B cell (primary cell): ENCODE measurements around the gene BCAP29. TPM values are rescaled to one million over a fixed set of nuclear protein-coding genes. Genes with fewer than 3 reads are reported as not detected.

ENCODE experiments used
- ATAC-seq: fragments of 200-7000 bp; cut with Tn5 transposase; one replicate; pipeline ENCODE4 v1.10.0; 2021; ENCODE audit warnings: low read depth, mild to moderate bottlenecking, moderate number of reproducible peaks, moderate library complexity
- CTCF ChIA-PET: fragments of 350-600 bp; sonication (Branson Sonifier 250); formaldehyde crosslinking; loops from one replicate; lab custom pipeline; 2021; ENCODE audit warnings: antibody characterized with exemption, inconsistent platforms; lab: Charles Lee
- POLR2A ChIA-PET: fragments of 350-600 bp; sonication (Branson Sonifier 250); formaldehyde crosslinking; loops from one replicate; lab custom pipeline; 2021; ENCODE audit warnings: antibody characterized with exemption; lab: Charles Lee
- DNase-seq: peaks from one replicate; pipeline ENCODE4 v3.0.0; 2013
- H2AFZ ChIP-seq: 2 replicates; pipeline ENCODE4 v1.6.1; 2012; ENCODE audit warnings: mild to moderate bottlenecking, low read depth, low read length; ENCODE audit not compliant: insufficient read depth, poor library complexity, severe bottlenecking
- H3K27ac ChIP-seq, 2 donors: 1 replicate in 1 of 2; 2 replicates in 1 of 2; pipeline ENCODE4 v1.5.1; 2012 to 2013; ENCODE audit warnings: low read length in 2 of 2, mild to moderate bottlenecking in 2 of 2, moderate library complexity in 1 of 2
- H3K27me3 ChIP-seq, 4 experiments: fragments of 200-600 bp in 1 of 4; sonication (generic) in 1 of 4; replicated peaks in 1 of 4; 1 replicate in 2 of 4; 2 replicates in 2 of 4; pipeline versions ENCODE4 v1.6.1 to v1.7.0; 2013 to 2016; ENCODE audit warnings: low read length in 3 of 4, mild to moderate bottlenecking in 2 of 4, mixed read lengths in 1 of 4, moderate library complexity in 1 of 4; ENCODE audit not compliant: insufficient read depth in 4 of 4, control insufficient read depth in 3 of 4; ENCODE audit errors: control extremely low read depth in 1 of 4
- H3K36me3 ChIP-seq, 2 experiments: replicated peaks in 1 of 2; 1 replicate in 1 of 2; 2 replicates in 1 of 2; pipeline versions ENCODE4 v1.6.1 to v1.7.1; 2013; ENCODE audit warnings: low read length in 1 of 2; ENCODE audit not compliant: insufficient read depth in 2 of 2, control insufficient read depth in 1 of 2; ENCODE audit errors: control extremely low read depth in 1 of 2, extremely low read depth in 1 of 2
- H3K4me1 ChIP-seq, 2 donors: fragments of 200-600 bp in 1 of 2; sonication (generic) in 1 of 2; 1 replicate in 1 of 2; 2 replicates in 1 of 2; pipeline versions ENCODE4 v1.5.1 to v1.6.1; 2013 to 2017; ENCODE audit warnings: low read length in 2 of 2; ENCODE audit not compliant: control insufficient read depth in 2 of 2, insufficient read depth in 2 of 2
- H3K4me2 ChIP-seq: replicated peaks from 2 replicates; pipeline ENCODE3; 2012; ENCODE audit warnings: mild to moderate bottlenecking, low read depth, low read length; ENCODE audit not compliant: poor library complexity, severe bottlenecking
- H3K4me3 ChIP-seq, 5 experiments: fragments of 200-600 bp in 1 of 5; sonication (generic) in 1 of 5; 1 replicate in 3 of 5; 2 replicates in 2 of 5; pipeline versions ENCODE4 v1.5.1 to v1.7.0; 2011 to 2016; ENCODE audit warnings: low read length in 4 of 5, mild to moderate bottlenecking in 4 of 5, low read depth in 2 of 5, control low read depth in 1 of 5, moderate library complexity in 1 of 5; ENCODE audit not compliant: insufficient read depth in 1 of 5; ENCODE audit errors: control extremely low read depth in 1 of 5, extremely low read depth in 1 of 5
- H3K79me2 ChIP-seq: fragments of 200-600 bp; sonication (generic); one replicate; pipeline ENCODE4 v1.6.0; 2016; ENCODE audit warnings: low read length; ENCODE audit not compliant: control insufficient read depth, insufficient read depth
- H3K9ac ChIP-seq: fragments of 200-600 bp; sonication (generic); 2 replicates; pipeline ENCODE4 v1.6.1; 2017; ENCODE audit warnings: mild to moderate bottlenecking, low read length, moderate library complexity
- H3K9me3 ChIP-seq, 3 donors: one replicate each; pipeline versions ENCODE4 v1.6.1 to v1.7.1; 2013; ENCODE audit warnings: low read length in 2 of 3; ENCODE audit not compliant: control insufficient read depth in 2 of 3, insufficient read depth in 1 of 3; ENCODE audit errors: control extremely low read depth in 1 of 3
- H4K20me1 ChIP-seq: 2 replicates; pipeline ENCODE4 v1.6.0; 2012; ENCODE audit warnings: mild to moderate bottlenecking, low read length; ENCODE audit not compliant: insufficient read depth, control insufficient read depth, poor library complexity, severe bottlenecking
- H3K27ac Mint-ChIP-seq: one replicate; pipeline ENCODE4 v1.8.0; 2021; ENCODE audit warnings: mixed read lengths
- H3K27me3 Mint-ChIP-seq: one replicate; pipeline ENCODE4 v1.8.0; 2021; ENCODE audit warnings: mixed read lengths
- H3K4me1 Mint-ChIP-seq: one replicate; pipeline ENCODE4 v1.8.0; 2021; ENCODE audit warnings: mixed read lengths
- H3K4me3 Mint-ChIP-seq: one replicate; pipeline ENCODE4 v1.8.0; 2021; ENCODE audit warnings: mixed read lengths
- H3K9me3 Mint-ChIP-seq: one replicate; pipeline ENCODE4 v1.8.0; 2022; ENCODE audit warnings: mixed read lengths; ENCODE audit not compliant: insufficient read depth
- CTCF ChIP-seq: fragments of 200-600 bp; IDR thresholded peaks from one replicate; pipeline ENCODE4 v1.8.0; 2022; ENCODE audit warnings: antibody characterized with exemption, mild to moderate bottlenecking
- EZH2 ChIP-seq: IDR thresholded peaks from 2 replicates; pipeline ENCODE4 v1.6.1; 2012; ENCODE audit warnings: borderline replicate concordance, low read depth, mild to moderate bottlenecking, moderate library complexity, low read length; ENCODE audit not compliant: insufficient read depth, poor library complexity, severe bottlenecking
- WGBS: methylation state at CpG from one replicate; pipeline ENCODE4 v1.1.5; 2013; ENCODE audit warnings: missing lambda C conversion rate; ENCODE audit not compliant: insufficient coverage; 5-methylcytosine and 5-hydroxymethylcytosine counted together
- intact Hi-C: fragments of 100-400 bp; cut with micrococcal nuclease; formaldehyde crosslinking; loops from one replicate; pipeline ENCODE4 v1.10.0; 2022
- polyA plus RNA-seq: library from polyadenylated mRNA; depleted of rRNA; stranded (reverse); fragments of >200 nt; gene quantifications from 2 replicates; pipeline ENCODE4 v1.2.3, GENCODE V29; 2012
- total RNA-seq, 2 donors: library from RNA; stranded (reverse); fragments of 120-200 nt in 1 of 2; gene quantifications; 1 replicate in 1 of 2; 2 replicates in 1 of 2; pipeline versions ENCODE4 v1.2.3 to v1.2.4, GENCODE V29; 2013 to 2022

Gene BCAP29
- total and polyA plus RNA-seq, 2 donors (not counting 1 experiment from before 2014, with no cell fraction given), result 24.6 to 27.3 TPM

GRCh38 chr7:107609811-107610261 is 29.8 kb downstream of the BCAP29 start:
- CTCF ChIA-PET, result interaction anchor here (1.5 kb wide), 1 partner anchor 30 kb away, joined by 3 read pairs; no protein-coding TSS in a partner anchor
- Histone ChIP-seq H4K20me1 (no peaks in the 10 kb centered on the region), H3K79me2 (no peaks in the 10 kb centered on the region), H3K4me3 (no peak overlapping the region), H3K9me3 (no peaks in the 10 kb centered on the region), H3K27ac (no peak overlapping the region), H3K9ac (no peak overlapping the region), H3K36me3 (peaks cover 7% of the 10 kb centered on the region in 2 experiments), H3K4me1 (no peaks in the 10 kb centered on the region), H3K27me3 (no peaks in the 10 kb centered on the region), H3K4me2 (no peak overlapping the region), H2AFZ (no peak overlapping the region)
- intact Hi-C loops, result no loop called here
- DNase-seq (no peak), ATAC-seq (no peak)
- 100% methylated on average over 2 of the region's 4 CpGs for WGBS
- no peaks in the 10 kb centered on the region for H3K4me1 Mint-ChIP-seq
- POLR2A ChIA-PET, result no interaction called here
- H3K9me3 Mint-ChIP-seq, result no peaks in the 10 kb centered on the region
- TF ChIP-seq EZH2, result no peak
- TF ChIP-seq CTCF, result no peak
- no peak overlapping the region for H3K4me3 Mint-ChIP-seq
- H3K27ac Mint-ChIP-seq, result no peak overlapping the region
- H3K27me3 Mint-ChIP-seq, result no peaks in the 10 kb centered on the region

GRCh38 chr7:107610323-107610722 is 30.3 kb downstream of the BCAP29 start:
- H3K27me3 ChIP-seq, result no peaks in the 10 kb centered on the region
- H3K4me2 ChIP-seq, result no peak overlapping the region
- TF ChIP-seq CTCF (no peak), EZH2 (no peak)
- no peaks in the 10 kb centered on the region for H3K9me3 Mint-ChIP-seq
- no peaks in the 10 kb centered on the region for H3K4me1 Mint-ChIP-seq
- DNase-seq (no peak), ATAC-seq (no peak)
- CTCF ChIA-PET, result no interaction called here
- H3K79me2 ChIP-seq, result no peaks in the 10 kb centered on the region
- H3K9me3 ChIP-seq, result no peaks in the 10 kb centered on the region
- no peak overlapping the region for H3K4me3 Mint-ChIP-seq
- no peak overlapping the region for H2AFZ ChIP-seq
- POLR2A ChIA-PET, result no interaction called here
- H4K20me1 ChIP-seq, result no peaks in the 10 kb centered on the region
- H3K9ac ChIP-seq, result no peak overlapping the region
- H3K27ac Mint-ChIP-seq, result no peak overlapping the region
- peaks cover 7 to 8% of the 10 kb centered on the region in 2 experiments for H3K36me3 ChIP-seq
- no peaks in the 10 kb centered on the region for H3K27me3 Mint-ChIP-seq
- H3K4me1 ChIP-seq, result no peaks in the 10 kb centered on the region
- no peak overlapping the region for H3K27ac ChIP-seq
- intact Hi-C loops, result no loop called here
- WGBS, result no CpG with 5 or more reads among the region's 1 CpG
- no peak overlapping the region for H3K4me3 ChIP-seq
